ENCODE data around the gene RETNLB.

RETNLB gene, protein sequence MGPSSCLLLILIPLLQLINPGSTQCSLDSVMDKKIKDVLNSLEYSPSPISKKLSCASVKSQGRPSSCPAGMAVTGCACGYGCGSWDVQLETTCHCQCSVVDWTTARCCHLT

DNA sequence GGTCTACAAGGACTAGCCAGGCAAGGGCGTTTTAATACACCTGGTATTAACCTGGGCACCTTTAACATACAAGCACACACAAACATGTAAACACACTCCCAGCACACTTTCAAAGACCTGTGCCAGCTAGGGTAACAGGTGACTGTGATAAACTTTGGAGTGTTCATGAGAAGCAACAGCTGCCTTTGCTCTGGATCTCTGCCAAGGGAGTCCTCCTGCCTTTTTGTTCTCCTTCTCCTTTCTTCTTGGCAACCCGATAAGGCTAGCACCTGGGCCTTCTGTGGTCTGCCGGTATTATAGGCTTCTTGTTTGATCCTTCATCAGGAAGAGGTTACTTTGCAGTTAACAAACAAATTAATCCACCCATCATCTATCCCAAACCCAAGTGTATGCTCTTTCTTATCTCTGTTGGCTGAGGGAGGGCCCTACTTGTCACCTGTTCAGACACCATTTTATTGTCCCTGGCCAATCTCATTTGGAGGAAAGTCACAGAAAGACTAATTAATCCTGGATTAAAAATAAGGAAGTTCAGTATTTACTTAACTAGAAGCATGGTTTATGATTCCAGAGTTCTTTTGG is at the start of gene RETNLB:
TSS of gene RETNLB (minus strand) at position 7 of the 579 bp plus-strand sequence. CDS start 225 bp downstream, outside the sequence.
- peak; percentile 92 for DNase-seq

DNA sequence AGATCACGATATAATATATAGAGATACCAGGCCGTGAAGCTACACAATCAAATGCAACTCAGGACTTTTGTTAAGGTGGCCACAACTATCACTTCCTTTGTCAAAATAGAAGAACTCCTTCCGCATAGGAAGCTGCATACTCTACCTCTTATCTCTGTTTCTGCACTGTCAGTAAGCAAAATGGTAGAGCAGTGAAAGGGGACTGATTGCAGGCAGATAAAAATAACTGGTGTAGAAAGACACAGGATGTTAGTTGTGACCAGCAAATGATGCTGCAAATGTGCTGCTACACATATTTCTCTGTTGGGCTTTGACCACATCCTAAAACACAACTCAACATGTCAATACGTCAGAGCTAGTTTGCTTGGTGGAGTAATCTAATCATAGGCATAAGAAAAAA is 49.1 kb upstream of the RETNLB start:
- DNase-seq, result no peak

DNA sequence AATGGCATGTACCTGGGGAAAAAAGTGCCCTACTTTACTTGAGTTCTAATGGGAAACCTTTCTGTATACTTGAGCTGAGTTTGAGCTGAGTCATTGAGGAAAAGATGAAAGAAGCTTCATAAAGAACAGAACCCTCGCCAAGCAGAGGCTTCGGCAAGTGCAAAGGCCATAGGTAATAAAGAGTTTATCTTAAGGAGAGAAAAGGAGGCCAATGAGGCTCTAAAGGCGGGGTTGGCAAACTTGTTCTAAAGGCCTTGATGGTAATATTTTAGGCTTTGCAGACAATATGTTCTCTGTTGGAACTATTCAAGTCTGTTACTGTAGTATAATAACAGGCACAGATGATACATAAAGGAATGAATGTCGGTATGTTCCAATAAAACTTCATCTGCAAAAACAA is 47.8 kb upstream of the RETNLB start:
- DNase-seq, result no peak

DNA sequence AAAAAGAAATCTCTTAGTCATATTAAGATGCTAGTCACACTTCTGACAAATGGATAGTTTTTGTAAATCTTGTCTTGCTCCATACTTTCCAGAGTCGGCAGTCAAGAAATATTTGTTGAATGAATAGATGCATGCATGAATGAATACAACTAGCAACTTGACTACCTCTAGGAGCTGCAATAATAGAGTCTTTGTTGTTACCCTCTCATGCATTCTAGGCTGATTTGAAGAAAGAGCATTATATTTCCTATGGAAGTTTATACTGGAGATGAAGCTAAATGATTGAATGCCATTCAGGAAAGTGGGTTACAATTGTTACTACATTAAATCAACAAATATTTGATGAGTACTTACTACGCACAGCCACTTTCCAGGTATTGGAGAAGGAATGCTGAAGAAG is 47.2 kb upstream of the RETNLB start:
- no peak for DNase-seq

DNA sequence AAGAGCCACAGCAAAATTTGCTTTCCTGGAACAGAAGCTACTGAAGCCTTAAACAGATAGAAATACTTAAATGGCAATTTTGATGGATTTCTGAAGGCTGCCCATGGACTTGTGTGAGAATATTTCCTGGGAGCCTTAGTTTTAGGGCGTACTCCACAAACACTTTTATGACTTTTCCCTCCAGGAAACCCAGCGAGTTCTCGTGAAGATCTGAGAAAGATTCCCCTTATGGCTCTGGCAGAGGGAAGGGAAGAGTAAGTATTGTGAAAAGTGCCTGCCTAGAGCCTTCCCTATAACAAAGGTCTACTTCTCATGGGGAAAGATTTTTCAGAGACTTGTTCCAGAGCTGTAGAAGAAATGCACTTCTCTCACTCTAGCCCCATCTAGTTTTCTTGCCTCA is 34.3 kb upstream of the RETNLB start:
- DNase-seq, result no peak

DNA sequence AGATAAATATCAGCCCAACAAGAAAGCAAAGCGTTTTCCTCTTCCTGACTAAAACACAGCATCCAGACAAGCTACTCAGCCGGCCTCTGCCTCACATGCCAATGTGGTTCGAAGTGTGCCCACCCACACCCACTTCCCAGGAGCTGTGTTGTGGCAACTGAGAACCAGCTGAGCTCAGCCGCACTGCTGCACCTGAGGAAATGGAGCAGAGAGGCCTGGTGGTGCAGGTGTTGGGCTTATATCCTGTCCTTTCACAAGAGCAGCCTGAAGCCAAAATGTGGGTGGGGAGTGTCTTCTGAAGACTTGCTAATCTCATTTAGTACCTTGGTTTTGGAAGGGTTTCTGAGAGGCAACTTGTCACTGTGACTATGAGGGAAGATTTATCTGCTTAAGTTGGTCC is 23.0 kb upstream of the RETNLB start:
- no peak for DNase-seq

DNA sequence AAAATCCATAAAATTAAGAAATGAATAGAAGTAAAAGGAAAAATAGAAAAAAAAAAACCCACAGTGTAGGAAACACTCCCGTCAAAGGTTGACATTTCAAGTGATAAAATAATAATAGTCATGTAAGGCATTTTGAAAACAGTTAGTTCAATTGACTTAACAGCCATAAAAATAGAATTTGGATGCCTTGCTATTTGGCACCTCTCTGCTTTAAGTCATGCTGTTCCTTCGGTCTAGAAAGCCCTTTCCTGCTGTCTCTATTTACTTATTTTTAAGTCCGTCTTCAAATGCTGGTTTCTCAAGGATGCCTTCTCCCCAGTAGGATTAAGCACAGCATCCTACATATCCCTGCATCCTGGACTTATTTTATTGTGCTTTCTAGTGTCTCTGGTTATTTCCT is 22.3 kb upstream of the RETNLB start:
- DNase-seq, result no peak

DNA sequence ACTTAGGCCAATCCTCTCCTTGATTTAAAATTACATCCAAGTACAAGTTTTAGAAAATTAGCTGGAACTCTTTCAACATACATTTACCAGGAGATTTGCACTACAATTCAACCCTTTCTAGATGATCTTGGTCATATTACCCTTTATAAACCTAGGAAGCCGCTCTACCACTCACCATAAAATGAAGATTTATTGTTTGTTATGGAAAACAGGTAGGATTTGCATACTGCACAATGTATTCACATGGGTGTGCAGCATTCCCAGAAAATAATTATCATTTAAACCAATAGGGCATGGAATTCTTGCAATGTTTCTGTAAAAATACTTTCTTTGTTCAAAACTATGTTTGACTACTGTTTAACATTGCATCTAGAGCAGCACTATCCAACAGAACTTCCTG is 18.4 kb upstream of the RETNLB start:
- DNase-seq, result no peak

DNA sequence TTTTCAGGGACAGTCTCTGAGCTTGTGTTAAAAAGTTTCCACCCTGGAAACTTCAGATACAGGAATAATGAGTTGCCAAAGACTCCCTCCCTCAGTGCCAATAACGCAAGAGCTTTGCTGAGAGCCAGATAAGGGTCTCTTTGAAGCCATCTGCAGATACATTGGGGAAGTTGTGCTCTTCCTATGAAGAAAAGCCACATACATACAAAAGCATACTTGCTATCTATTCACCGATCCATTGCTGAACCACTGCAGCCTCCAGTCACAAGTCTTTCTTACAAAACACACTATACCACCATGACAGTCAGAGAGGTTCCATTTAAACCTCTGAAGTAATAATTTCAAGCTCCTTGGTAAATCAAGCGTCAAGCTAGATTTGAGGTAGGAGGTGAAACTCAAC is 10.0 kb upstream of the RETNLB start:
- no peak for DNase-seq

DNA sequence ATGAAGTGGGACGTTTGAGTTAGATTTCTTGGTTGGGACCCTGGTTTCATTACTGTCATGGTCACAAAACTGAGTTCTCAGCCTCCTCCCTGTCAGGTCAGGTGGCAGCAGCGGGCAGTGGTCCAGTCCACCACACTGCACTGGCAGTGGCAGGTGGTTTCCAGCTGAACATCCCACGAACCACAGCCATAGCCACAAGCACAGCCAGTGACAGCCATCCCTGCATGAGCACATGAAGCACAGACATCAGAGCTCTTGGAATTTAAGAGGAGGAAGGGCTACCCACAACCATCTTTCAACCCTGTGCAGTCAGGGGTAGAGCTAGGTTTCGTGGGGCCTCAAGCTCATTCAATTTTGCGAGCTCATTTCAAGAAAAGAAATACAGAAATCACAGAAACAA is 1.5 kb downstream of the RETNLB start:
- DNase-seq, result no peak

DNA sequence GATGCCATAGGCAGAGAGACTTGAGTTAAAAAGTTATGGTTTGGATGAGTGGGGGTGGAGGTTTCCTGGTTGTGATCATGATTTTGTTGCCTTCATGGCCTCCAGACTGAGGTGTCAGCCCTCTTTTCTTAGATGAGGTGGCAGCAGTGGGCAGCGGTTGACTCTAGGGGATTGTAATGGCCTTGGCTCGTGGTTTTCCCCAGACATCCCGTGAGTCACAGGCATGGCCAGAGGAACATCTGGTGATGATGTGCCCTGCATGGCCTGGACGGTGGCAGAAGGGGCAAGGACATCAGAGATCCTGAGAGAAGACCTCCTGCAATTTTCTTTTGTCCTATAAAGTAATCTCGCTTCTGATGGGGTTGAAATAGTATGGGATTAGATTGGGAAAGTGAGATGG is 12.4 kb downstream of the RETNLB start:
- DNase-seq, result no peak

DNA sequence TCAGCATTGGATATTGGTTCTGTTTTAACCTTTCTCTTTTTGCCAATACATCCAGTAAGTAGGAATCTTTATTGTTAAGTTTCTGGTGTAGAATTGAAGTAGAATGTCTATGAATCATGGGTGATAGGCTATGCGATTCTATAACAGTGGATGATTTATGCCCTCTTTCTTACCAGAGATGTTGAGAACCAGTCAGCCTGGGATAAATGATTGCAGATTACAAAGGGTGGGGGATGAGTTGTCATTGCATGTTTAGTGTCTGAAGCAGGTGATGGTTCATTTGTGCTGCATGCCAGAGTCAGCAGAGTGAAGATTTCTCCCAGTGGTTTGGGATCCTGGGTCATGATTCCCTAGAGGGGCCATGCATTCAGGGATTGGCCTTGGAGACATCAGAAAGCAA is 14.3 kb downstream of the RETNLB start:
- DNase-seq, result no peak

DNA sequence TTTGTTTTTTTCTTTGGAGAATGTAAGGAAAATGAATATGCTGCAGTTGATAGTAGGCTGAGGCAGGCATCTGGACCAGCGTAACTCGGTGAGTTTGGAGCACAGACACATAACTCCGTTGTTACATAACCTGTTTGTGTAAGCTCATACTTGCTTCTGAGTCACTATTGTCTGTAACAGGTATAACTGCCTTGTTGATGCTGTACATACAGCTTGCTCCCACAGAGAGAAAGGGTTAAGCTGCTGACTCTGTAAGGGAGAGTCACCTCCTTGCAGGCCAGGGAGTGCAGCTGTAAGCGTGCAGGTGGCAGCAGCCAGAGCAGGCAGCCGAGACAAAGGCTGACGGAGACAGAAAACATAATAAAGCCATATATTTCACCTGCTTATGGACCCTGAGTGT is 20.4 kb downstream of the RETNLB start:
- peak; percentile 9 for DNase-seq

DNA sequence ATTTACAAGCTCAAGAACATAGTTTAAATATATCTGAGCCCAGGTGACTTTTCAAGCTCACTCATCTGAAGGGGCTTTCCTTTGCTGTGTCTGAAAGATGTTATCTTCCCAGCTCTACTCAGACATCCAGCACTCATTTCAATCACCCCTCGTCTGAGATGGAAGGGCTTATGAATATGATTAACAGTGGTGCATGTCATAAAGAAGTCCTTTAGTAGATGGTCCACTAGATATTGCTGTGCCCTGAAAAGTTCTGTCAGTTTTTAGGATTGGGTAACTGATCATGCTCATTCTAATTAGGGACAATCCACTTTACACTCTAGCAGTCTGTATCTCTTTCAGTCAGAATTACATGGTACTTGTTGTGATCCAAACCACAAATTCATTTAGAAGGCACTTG is 28.3 kb downstream of the RETNLB start:
- DNase-seq, result no peak

DNA sequence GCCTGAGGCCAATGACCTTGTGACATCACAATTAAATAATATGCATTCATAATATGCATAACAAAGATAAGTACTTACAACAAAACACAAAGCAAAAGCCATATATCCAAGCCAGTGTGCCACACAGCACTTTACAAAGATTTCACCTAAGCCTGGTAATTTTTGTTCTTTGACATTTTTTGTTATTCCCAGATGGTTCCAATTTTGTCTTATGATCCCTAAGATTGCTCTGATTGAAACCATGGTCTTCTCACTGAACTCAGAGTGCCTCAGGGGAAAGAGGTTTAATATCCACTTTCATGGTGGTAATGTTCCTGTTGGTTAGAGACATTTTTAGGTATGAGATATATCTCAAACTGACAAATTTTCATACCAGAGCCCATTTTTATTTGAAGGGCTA is 29.1 kb downstream of the RETNLB start:
- no peak for DNase-seq

DNA sequence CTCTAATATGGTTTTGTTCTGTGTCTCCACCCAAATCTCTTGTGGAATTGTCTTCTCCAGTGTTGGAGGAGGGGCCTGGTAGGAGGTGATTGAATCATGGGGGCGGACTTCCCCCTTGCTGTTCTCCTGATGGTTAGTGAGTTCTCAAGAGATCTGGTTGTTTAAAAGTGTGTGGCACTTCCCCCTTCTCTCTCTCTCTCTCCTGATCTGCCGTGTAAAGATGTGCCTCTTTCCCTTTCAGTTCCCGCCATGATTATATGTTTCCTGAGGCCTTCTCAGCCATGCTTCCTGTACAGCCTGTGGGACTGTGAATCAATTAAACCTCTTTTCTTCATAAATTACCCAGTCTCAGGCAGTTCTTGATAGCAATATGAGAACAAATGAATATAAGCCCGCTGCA is 33.1 kb downstream of the RETNLB start:
- DNase-seq, result no peak

DNA sequence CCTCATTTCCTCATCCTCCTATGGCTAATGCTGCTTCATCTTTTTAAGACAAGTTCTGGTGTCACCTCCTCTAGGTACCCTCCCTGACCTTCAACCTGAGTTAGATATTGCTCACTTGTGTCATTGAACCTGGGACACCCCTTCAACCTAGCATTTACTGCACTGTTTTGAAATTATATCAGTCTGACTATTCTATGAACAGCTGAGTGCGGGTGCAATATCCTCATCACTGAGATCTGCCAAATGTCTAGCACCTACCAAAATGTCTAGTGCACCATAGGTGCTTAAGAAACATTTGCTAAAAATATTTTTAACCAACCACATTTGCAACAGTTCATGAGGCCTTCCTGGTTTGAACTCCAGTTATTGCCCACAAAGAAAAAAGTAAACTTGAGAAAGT is 34.5 kb downstream of the RETNLB start:
- no peak for DNase-seq

DNA sequence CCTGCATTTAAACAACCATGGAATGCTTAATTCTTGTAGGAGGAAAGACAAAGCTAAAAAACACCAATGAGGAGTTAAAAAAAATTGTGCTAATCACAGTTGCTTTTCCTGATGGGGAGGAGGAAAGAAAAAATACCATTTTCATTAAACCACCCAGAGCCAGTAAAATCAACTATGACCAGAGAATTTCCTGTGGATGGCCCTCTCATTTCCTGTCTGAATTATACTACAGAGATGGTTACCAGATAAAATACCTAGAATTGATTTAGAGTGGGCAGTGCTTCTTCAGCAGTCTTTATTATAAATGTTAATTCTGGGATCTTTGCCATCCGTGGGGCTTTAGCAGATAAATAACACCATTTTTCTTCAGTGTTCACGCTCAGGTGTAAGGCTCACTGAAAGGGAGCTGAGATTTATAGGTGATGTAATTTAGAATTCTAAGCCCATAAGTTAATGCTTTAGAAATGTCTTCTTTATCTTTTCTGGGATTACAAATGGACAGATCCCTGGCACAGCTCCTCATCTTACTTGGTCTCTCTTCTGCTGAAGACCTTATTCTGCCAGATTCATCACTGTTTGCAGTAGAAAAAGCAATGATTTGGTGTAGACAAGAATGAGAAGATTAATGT is 37.9 kb downstream of the RETNLB start:
- no peak for DNase-seq

DNA sequence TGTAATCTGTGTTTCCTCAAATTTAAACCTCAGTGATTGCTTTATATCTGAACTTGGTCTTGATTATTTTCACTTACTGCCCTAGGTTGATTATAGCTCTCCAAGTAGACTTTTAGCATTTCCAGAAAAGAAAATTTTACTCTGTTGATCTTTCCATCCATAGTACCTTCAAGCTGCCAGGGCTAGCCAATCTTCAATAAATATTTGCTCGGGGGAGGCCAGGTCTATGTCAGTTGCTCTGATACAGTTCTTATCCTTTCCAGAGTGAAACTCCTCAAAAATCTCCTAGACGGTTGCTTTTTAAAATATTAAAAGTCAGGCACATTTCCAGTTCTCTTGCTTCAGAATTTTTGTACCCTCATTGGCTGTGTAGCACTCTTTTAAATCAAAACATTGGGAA is 38.8 kb downstream of the RETNLB start:
- no peak for DNase-seq

DNA sequence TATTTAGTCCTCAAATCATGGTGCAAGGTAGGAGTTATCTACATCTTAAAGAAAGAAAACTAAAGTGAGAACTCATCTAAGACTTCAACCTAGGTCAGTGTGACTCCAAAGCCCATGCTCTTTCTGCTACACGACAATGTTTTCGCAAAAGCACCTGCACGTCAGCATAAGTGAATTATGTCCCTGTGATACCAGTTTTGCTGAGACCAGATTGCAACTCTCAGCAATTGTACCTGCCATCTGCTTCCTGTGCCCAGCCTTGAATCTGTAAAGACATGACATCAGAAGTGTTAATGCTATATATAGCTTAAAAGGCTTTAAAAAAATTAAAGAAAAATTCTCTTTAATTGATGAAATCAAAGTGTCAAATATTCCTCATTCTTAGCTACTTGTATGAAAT is 43.4 kb downstream of the RETNLB start:
- peak; percentile 47 for DNase-seq

DNA sequence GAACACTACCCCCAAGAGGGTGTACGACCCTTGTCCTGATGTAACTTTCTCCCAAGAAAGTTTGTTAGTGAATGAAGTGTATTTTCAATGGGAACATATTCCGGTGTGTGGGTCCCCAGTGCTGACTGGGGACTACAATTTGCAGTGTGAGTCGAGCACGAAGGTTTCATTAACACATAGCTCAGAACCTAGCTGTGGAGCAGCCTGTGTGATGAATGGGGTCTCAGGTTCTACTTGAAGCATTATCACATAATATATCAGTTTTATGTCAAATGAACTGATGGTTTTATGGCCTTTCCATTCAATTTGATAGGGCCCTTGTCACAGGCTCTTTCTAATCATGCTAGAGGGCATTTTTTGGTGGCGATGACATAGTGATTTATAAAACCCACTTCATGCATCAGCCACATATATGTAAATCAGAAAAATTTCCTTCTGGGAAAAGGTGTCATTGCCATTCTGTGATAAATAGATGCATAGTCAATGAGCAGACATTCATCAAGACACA is 44.1 kb downstream of the RETNLB start:
- no peak for DNase-seq
